BLaER1 treated with 17β-estradiol and CSF1 and Interleukin-3, amounts not matched to agents 10 nM and 100 nM (cell line): ENCODE measurements around the gene PKD1L1.

ENCODE experiments used
- H3K27ac ChIP-seq, 11 experiments: shearing (Covaris generic); formaldehyde crosslinking; 2 replicates each; pipeline ENCODE4 v1.8.1; 2022
- H3K27me3 ChIP-seq, 11 experiments: shearing (Covaris generic); formaldehyde crosslinking; 2 replicates each; pipeline ENCODE4 v1.8.1; 2022
- H3K36me3 ChIP-seq, 11 experiments: shearing (Covaris generic); formaldehyde crosslinking; 2 replicates each; pipeline ENCODE4 v1.8.1; 2022
- H3K4me1 ChIP-seq, 10 experiments: shearing (Covaris generic); formaldehyde crosslinking; 2 replicates each; pipeline ENCODE4 v1.8.1; 2022
- H3K4me2 ChIP-seq, 11 experiments: shearing (Covaris generic); formaldehyde crosslinking; 2 replicates each; pipeline ENCODE4 v1.8.1; 2022
- H3K4me3 ChIP-seq, 10 experiments: shearing (Covaris generic); formaldehyde crosslinking; 2 replicates each; pipeline ENCODE4 v1.8.1; 2022
- H3K9ac ChIP-seq, 11 experiments: shearing (Covaris generic); formaldehyde crosslinking; 2 replicates each; pipeline ENCODE4 v1.8.1; 2022
- H3K9me3 ChIP-seq, 11 experiments: shearing (Covaris generic); formaldehyde crosslinking; replicated peaks in 1 of 11; 2 replicates each; pipeline ENCODE4 v1.8.1; 2022
- H4K20me1 ChIP-seq, 11 experiments: shearing (Covaris generic); formaldehyde crosslinking; 2 replicates each; pipeline ENCODE4 v1.8.1; 2022
- Cebpa-rat ChIP-seq, 11 experiments: shearing (Covaris generic); IDR thresholded peaks; 2 replicates each; pipeline ENCODE4 v1.8.1; 2022

Gene PKD1L1

DNA sequence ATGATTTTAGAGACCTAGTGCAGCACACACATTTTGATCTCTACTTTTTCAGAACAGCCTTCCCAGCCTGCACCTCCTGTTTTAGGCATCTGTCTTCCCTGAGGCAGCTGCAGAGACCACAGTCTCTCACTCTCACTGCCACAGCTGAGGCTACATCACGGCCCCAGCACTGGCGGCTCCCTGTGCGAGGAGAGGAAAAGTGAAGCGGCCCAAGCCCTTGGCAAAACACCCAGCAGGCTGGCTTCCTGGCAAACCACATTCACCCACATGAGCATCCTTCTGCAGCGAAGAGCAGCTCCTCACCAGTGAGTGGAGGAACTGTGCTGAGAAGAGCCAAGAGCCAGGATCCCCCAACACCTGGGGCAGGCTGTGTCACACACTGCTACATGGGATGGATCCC, 17.2 kb upstream of the PKD1L1 start:
- H4K20me1 ChIP-seq = peaks cover 2 to 25% (median 7%) of the 10 kb centered on the region in 11 experiments; a peak in 9 of 22 replicates
- H3K9ac ChIP-seq = no peak overlapping the region
- H3K4me1 ChIP-seq = peaks cover 11 to 24% (median 14%) of the 10 kb centered on the region in 10 experiments
- H3K4me2 ChIP-seq = no peak overlapping the region
- no peak for TF ChIP-seq Cebpa-rat (IDR thresholded peaks at IDR 0.05)
- no peak overlapping the region for H3K27ac ChIP-seq
- peaks cover 9 to 21% (median 12%) of the 10 kb centered on the region in 11 experiments; a peak in 20 of 22 replicates for H3K9me3 ChIP-seq
- no peak overlapping the region for H3K4me3 ChIP-seq
- peaks cover 82 to 91% (median 85%) of the 10 kb centered on the region in 11 experiments for H3K36me3 ChIP-seq
- H3K27me3 ChIP-seq = no peaks in the 10 kb centered on the region

DNA sequence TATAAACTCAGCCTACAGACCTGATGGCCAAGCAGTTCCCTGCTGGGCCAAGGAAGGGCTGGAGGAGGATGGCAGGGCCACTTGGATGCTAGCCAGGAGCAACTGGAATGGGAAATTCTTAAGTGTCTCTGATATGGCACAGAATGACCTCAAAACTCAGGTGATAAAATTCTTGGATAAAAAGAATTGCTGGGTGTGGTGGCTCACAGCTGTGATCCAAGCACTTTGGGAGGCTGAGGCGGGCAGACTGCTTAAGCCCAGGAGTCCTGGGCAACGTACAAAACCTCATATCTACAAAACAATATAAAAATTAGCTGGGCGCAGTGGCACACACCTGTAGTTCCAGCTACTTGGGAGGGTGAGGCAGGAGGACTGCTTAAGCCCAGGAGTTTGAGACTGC, 14.0 kb upstream of the PKD1L1 start:
- Histone ChIP-seq H3K4me3 (no peak overlapping the region), H3K9me3 (peaks cover 10 to 23% (median 15%) of the 10 kb centered on the region in 11 experiments; a peak in 20 of 22 replicates), H3K4me1 (peaks cover 0 to 12% (median 0%) of the 10 kb centered on the region in 10 experiments; a peak in 7 of 20 replicates), H3K9ac (no peak overlapping the region), H3K27me3 (no peaks in the 10 kb centered on the region), H3K36me3 (peaks cover 66 to 83% (median 77%) of the 10 kb centered on the region in 11 experiments), H3K27ac (no peak overlapping the region), H4K20me1 (peaks cover 0 to 19% (median 5%) of the 10 kb centered on the region in 11 experiments; a peak in 5 of 22 replicates), H3K4me2 (no peak overlapping the region)
- TF ChIP-seq Cebpa-rat (IDR thresholded peaks at IDR 0.05) = no peak

DNA sequence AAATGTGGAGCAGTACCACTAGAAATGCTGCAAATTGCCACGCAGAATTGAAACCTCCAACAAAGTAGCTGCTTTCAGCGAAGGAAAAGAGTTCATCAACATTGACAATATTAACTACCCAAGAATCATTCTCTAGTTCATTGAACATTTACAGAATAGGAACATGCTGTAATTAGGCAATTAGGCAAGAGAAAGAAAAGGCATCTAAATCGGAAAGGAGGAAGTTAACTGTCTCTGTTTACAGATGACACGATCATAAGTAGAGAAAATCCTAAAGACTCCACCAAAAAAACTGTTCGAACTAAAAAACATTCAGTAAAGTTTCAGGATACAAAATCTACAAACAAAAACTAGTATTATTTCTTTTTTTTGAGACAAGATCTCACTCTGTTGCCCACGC, 8.9 kb upstream of the PKD1L1 start:
- Histone ChIP-seq H3K4me3 (no peak overlapping the region), H3K9ac (no peak overlapping the region), H3K4me2 (peak overlapping the region in 2 of 11 experiments; percentile 44 to 59; a peak in 4 of 22 replicates), H3K27me3 (no peaks in the 10 kb centered on the region), H3K9me3 (peaks cover 10 to 23% (median 14%) of the 10 kb centered on the region in 11 experiments; a peak in 20 of 22 replicates), H3K36me3 (peaks cover 46 to 71% (median 59%) of the 10 kb centered on the region in 11 experiments), H3K4me1 (peaks cover 0 to 9% (median 0%) of the 10 kb centered on the region in 10 experiments; a peak in 4 of 20 replicates), H3K27ac (no peak overlapping the region; a peak in 1 of 22 replicates), H4K20me1 (peaks cover 0 to 13% (median 0%) of the 10 kb centered on the region in 11 experiments; a peak in 4 of 22 replicates)
- no peak for TF ChIP-seq Cebpa-rat (IDR thresholded peaks at IDR 0.05)

DNA sequence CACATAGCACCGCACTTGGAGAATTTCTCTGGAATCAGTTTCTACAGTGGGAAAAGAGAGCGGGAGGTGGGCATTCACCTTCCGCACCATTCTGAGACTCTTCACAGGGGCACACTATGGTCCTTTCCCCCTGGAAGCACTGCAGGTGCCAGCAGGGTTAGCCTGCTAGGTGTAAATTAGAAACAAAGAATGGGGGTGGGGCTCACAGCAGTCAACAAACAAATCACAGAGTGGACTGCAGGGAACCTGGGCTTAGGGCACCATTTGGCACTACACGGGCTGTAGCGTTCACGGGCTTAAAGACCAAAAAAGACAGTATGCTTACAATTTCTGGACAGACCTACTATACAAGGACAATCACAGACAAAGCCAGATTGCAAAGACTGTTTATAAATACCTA, 8.0 kb upstream of the PKD1L1 start:
- H3K4me3 ChIP-seq = no peak overlapping the region
- no peak overlapping the region for H3K27ac ChIP-seq
- H3K36me3 ChIP-seq = peaks cover 36 to 62% (median 50%) of the 10 kb centered on the region in 11 experiments
- peaks cover 0 to 13% (median 0%) of the 10 kb centered on the region in 11 experiments; a peak in 4 of 22 replicates for H4K20me1 ChIP-seq
- H3K27me3 ChIP-seq = no peaks in the 10 kb centered on the region
- H3K9me3 ChIP-seq = peaks cover 6 to 18% (median 8%) of the 10 kb centered on the region in 11 experiments; a peak in 20 of 22 replicates
- H3K9ac ChIP-seq = no peak overlapping the region
- peaks cover 0 to 9% (median 0%) of the 10 kb centered on the region in 10 experiments; a peak in 4 of 20 replicates for H3K4me1 ChIP-seq
- TF ChIP-seq Cebpa-rat (IDR thresholded peaks at IDR 0.05) = no peak
- no peak overlapping the region for H3K4me2 ChIP-seq

DNA sequence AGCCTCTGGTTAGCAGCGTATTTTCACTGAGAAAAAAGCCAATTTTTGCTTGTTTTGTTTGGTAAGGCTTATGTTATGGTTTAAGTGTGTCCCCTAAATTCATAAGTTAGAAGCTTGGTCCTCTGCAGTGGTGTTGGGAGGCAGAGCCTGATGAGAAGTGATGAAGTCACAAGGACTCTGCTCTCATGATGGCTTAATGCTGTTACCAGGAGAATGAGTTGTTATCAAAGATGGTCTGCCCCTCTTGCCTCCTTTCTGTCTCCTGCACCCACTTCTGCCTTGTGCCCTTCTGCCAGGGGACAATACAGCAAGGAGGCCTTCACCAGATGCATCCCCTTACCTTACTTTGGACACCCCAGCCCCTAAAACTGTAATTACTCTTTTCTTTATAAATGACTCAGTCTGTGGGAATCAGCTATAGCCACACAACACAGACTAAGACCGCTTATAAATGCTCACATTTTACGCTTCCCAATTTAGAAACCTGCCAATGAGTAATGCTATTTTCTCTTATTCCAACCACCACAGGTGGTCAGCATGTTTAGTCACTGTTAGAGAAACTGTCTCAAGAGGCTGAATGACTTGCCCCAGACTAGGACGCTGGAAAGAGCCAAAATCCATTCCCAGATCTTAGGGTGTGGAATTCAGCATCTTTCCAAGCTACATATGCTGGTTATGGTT, 6.1 kb upstream of the PKD1L1 start:
- H4K20me1 ChIP-seq = peaks cover 0 to 13% (median 0%) of the 10 kb centered on the region in 11 experiments; a peak in 4 of 22 replicates
- H3K4me2 ChIP-seq = no peak overlapping the region
- no peaks in the 10 kb centered on the region for H3K27me3 ChIP-seq
- H3K9me3 ChIP-seq = peaks cover 0 to 9% (median 0%) of the 10 kb centered on the region in 11 experiments; a peak in 8 of 22 replicates
- no peak overlapping the region for H3K27ac ChIP-seq
- H3K36me3 ChIP-seq = peaks cover 29 to 53% (median 42%) of the 10 kb centered on the region in 11 experiments
- H3K9ac ChIP-seq = no peak overlapping the region
- H3K4me1 ChIP-seq = peaks cover 0 to 9% (median 0%) of the 10 kb centered on the region in 10 experiments; a peak in 5 of 20 replicates
- no peak overlapping the region for H3K4me3 ChIP-seq
- no peak for TF ChIP-seq Cebpa-rat (IDR thresholded peaks at IDR 0.05)

DNA sequence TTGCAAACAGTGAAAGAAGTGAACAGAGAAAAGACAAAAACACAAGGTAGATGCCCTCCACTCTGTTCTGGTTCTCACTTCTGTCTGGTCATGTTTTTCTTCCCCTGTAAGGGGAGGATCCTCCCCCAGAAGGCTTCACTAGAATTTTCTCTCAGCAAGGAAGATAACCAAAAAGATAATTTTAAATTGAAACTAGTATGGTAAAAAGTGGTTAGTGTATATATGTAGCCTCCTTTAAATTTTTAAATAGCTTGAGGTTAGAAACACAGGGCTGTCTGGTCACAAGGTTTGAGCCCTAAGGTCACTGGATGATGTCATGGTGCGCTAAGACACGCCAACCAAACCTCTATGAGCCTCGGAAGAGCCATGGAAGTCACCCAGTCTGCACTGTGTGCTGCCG, 5.6 kb upstream of the PKD1L1 start:
- H3K4me3 ChIP-seq = no peak overlapping the region

DNA sequence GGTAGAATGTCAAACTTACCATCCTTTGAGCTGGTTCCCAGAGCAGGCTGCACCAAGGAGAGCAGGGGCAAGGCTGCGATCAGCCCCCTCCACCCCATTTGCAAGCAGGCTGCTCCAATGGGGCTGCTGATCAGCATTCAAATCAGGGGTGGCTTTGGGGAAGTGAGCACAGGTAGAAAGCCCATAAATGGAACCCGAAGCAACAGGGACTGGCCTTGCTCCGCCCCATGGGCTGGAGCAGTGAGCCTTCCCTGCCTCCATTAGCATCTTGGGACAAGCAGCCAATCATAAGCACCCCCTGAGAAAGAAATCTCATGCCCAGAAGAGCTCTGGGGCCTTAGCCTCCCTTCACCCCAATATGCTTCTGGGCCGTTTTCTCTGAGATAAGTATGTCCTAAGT, 4.0 kb upstream of the PKD1L1 start:
- H3K4me2 ChIP-seq = no peak overlapping the region
- H3K9ac ChIP-seq = no peak overlapping the region
- peaks cover 24 to 44% (median 32%) of the 10 kb centered on the region in 11 experiments for H3K36me3 ChIP-seq
- H3K9me3 ChIP-seq = no peaks in the 10 kb centered on the region
- TF ChIP-seq Cebpa-rat (IDR thresholded peaks at IDR 0.05) = no peak
- H4K20me1 ChIP-seq = peaks cover 0 to 13% (median 0%) of the 10 kb centered on the region in 11 experiments; a peak in 4 of 22 replicates
- H3K4me1 ChIP-seq = peaks cover 0 to 5% (median 0%) of the 10 kb centered on the region in 10 experiments; a peak in 5 of 20 replicates
- H3K27ac ChIP-seq = no peak overlapping the region
- H3K4me3 ChIP-seq = no peak overlapping the region
- no peaks in the 10 kb centered on the region for H3K27me3 ChIP-seq

More for the DNA sequence above, 5.6 kb upstream of the PKD1L1 start:
- H3K27me3 ChIP-seq = no peaks in the 10 kb centered on the region
- H3K9me3 ChIP-seq = peaks cover 0 to 9% (median 0%) of the 10 kb centered on the region in 11 experiments; a peak in 8 of 22 replicates
- H4K20me1 ChIP-seq = peaks cover 0 to 13% (median 0%) of the 10 kb centered on the region in 11 experiments; a peak in 4 of 22 replicates
- no peak overlapping the region for H3K27ac ChIP-seq
- peaks cover 29 to 53% (median 42%) of the 10 kb centered on the region in 11 experiments for H3K36me3 ChIP-seq
- H3K9ac ChIP-seq = no peak overlapping the region
- no peak for TF ChIP-seq Cebpa-rat (IDR thresholded peaks at IDR 0.05)
- H3K4me1 ChIP-seq = peaks cover 0 to 9% (median 0%) of the 10 kb centered on the region in 10 experiments; a peak in 5 of 20 replicates
- H3K4me2 ChIP-seq = no peak overlapping the region

DNA sequence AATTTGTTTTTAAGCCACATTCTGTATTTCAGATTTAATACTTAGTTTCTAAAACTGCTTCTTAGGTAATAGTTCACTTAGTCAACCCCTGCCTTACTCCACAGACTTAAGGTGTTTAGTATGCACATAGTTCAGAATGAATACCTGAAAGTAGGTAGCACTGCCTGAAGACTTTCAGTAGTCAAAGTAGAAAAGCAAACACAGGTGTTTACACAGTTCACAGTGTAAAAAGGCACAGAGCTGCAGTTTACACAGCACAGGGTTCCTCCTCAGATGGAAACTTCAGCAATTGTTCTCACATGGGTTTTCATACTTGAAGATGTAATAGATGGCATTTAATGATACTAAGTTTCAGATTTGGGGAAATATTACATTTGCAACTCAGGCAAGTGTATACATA, 3.1 kb upstream of the PKD1L1 start:
- H3K4me1 ChIP-seq = peaks cover 0 to 4% (median 0%) of the 10 kb centered on the region in 10 experiments; a peak in 1 of 20 replicates

DNA sequence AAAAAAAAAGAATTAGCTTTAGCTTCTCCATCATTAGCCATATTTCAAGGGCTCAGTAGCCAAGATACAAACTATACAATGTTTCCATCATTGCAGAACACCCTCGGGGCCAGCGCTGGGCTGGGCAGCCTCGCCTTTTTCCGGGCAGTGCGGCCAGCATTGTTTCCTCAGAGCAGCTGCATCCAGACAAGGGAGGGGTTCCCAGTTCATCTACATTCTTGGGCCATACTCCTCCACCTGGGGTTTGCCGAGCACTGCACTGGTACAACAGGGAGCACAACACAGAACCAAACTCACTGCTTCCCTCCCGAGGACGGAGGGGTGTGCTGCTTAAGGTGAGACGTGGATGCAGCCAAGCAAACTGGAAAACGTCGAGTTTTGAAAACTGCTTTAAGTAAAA, 2.4 kb upstream of the PKD1L1 start:
- no peak overlapping the region for H3K9ac ChIP-seq

More for the DNA sequence above, 3.1 kb upstream of the PKD1L1 start:
- no peak for TF ChIP-seq Cebpa-rat (IDR thresholded peaks at IDR 0.05)
- H3K9me3 ChIP-seq = no peaks in the 10 kb centered on the region
- H3K36me3 ChIP-seq = peaks cover 21 to 36% (median 26%) of the 10 kb centered on the region in 11 experiments
- no peaks in the 10 kb centered on the region for H3K27me3 ChIP-seq
- H3K4me2 ChIP-seq = no peak overlapping the region
- peaks cover 0 to 6% (median 0%) of the 10 kb centered on the region in 11 experiments; a peak in 4 of 22 replicates for H4K20me1 ChIP-seq
- H3K4me3 ChIP-seq = no peak overlapping the region
- H3K9ac ChIP-seq = no peak overlapping the region
- no peak overlapping the region for H3K27ac ChIP-seq

More for the DNA sequence above, 2.4 kb upstream of the PKD1L1 start:
- peaks cover 0 to 4% (median 0%) of the 10 kb centered on the region in 10 experiments; a peak in 2 of 20 replicates for H3K4me1 ChIP-seq
- no peak overlapping the region for H3K27ac ChIP-seq
- no peaks in the 10 kb centered on the region for H4K20me1 ChIP-seq
- H3K4me2 ChIP-seq = no peak overlapping the region
- no peak overlapping the region for H3K4me3 ChIP-seq
- no peaks in the 10 kb centered on the region for H3K9me3 ChIP-seq
- H3K36me3 ChIP-seq = peaks cover 15 to 29% (median 19%) of the 10 kb centered on the region in 11 experiments
- TF ChIP-seq Cebpa-rat (IDR thresholded peaks at IDR 0.05) = no peak
- H3K27me3 ChIP-seq = no peaks in the 10 kb centered on the region
